Stimulated activated CD8-positive, alpha-beta memory T cell treated with anti-CD3 and anti-CD28 coated beads, Interleukin-15, amount 100 ng/mL, for 4 hours (primary cell): ENCODE results near the gene NUDT14.
A peak's percentile ranks its signal among the peaks of the same experiment; 100 is the strongest.

ENCODE experiments used
- DNase-seq, 2 donors: peaks; one replicate each; pipeline ENCODE4 v3.0.0-alpha.2; 2020; ENCODE audit warnings: low read depth in 2 of 2

NUDT14 gene

DNA sequence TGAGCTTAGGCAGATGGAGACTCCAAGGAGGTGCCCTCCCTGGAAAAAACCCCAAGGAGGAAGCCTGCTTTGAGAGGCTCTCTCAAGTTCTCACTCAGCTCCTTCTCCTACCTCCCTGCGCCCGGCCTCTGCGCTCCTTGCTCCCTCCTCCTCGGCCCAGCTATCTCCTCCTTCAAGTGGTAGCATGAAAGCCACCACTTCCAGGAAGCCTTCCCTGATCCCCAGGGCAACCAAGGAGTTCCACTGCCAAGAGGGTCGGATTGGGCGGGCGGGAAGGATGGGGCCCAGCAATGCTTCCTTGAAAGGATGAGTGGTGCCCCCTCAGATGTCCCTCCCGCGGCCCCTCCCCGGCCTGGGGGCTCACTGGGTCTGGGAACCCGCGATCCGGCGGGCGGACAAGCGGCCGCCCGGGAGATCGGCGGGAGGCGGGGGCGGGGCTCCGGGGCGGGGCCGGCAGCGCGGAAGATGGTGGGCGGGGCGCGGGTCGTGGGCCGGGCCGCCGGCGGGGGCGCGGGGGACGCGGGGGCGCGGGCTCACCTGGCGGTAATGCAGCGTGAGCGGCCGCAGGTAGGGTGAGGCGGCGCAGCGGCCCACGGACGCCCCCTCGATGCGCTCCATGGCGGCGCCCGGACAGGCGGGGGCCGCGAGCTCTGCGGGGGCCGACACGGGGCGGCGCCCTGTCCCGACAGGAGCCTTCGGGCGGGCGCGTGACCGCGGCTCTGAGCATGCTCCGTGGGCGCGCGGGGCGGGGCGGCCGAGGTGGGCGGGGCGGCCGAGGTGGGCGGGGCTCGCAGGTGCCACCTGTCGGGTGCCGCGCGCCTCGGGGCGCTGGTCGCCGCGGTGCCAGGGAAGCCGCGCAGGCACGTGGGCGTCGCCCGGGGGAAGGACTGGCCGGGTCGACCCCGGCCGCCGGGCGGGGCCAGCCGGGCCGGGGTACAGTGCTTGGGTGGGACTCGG, at the start of gene NUDT14:
NUDT14 (minus strand) TSS at position 721 of the 957 bp plus-strand sequence; CDS start at position 618, 103 bp downstream.
- peak; percentile 56 to 74 for DNase-seq

DNA sequence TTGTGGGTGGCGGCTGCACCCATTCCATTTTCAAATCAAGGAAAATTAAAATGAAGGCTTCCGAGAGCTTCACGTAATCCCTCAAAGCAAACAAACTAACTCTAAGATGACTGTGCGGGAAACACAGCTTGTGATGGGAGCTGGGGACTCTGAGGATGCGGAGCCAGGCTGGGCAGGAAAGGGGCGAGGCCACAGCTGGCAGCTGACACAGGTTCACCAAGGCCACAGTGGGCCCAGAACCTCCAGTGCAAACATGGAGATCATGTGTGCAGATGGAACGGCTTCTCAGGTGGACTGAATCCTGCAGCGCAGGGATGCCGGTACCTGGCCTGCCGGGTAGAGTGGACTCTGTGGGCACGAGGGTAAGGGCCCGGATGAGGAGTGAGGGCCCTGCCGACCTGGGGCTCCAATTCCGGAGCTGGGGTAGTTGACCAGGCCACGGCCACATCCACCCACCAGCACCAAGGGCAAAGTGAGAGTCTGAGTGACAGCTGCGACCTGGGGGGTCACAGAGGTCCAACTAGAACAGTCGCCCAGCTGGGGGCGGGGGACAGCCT, 48.1 kb upstream of the NUDT14 start:
- DNase-seq, result no peak

GRCh38 chr14:105228562-105228961, 47.5 kb upstream of the NUDT14 start:
- DNase-seq, result no peak

DNA sequence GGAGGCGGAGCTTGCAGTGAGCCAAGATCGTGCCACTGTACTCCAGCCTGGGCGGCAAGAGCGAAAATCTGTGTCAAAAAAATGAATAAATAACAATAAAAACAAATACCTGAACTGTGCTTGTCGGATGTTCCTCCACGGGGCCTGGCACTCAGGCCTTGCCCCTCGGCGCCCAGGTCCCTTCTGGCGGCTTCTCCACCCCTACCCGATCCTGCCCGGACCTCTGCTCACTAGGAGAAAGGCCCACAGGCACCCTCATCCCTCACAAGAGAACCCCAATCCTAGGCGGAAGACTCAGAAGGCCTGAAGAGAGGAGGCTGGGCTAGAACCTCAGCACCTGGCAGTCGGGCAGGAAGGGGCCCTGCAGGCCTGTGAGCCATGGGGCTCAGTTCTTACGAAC, 46.2 kb upstream of the NUDT14 start:
- DNase-seq, result no peak

DNA sequence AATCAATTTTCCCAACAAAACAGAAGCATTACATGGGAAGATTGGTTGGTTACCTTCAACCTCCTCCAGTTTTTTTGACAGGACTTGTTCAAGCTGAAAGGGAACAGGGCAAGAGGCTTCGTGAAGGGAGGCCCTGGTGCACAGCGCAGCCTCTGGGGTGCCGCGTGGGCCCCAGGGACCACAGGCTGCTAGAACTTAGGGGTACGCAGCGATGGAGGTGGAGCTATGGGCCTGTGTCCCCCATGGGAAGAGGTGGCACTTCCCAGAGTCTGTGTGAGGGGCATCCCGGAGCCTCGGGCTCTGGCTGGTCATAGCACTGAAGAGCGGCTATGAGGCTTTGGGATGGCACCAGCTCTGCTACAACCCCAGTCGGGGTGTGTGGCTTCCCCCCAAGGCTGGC, 45.1 kb upstream of the NUDT14 start:
- DNase-seq, result no peak

- no peak for DNase-seq
Measured at GRCh38 chr14:105224845-105225570, 43.9 kb upstream of the NUDT14 start.

DNA sequence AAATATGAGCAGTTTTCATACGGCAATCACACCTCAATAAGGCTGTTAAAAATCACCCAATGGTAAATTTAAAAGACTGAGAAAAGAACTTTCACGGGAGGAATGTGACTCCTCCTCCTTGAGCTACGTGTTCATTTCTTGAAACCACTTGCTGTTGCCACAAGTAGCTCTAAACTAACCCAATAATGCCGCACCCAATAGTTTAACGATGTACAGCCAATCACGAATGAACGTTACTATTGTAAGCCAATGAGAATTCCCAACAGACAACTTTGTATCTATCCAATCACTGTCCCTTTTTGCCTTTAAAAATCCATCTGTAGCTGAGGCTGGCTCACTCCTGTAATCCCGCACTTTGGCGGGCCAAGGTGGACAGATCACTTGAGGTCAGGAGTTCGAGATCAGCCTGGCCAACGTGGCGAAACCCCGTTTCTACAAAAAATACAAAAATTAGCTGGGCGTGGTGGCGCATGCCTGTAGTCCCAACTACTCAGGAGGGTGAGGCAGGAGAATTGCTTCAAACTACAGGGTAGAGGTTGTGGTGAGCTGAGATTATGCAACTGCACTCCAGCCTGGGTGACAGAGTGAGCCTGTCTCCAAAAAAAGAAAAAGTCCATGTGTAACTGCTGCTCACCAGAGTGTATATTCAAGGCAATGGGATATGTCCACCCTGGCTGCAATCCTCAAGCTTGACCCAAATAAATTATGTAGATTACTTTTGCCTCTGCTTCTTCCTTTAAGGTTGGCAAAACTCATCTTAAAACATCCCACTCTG, 42.8 kb upstream of the NUDT14 start:
- DNase-seq, result no peak

GRCh38 chr14:105223260-105223659, 42.1 kb upstream of the NUDT14 start:
- DNase-seq, result no peak

- no peak for DNase-seq
Measured at GRCh38 chr14:105221598-105222178, 40.6 kb upstream of the NUDT14 start.

- no peak for DNase-seq
Measured at GRCh38 chr14:105220699-105221597, 39.8 kb upstream of the NUDT14 start.

GRCh38 chr14:105219753-105220152, 38.6 kb upstream of the NUDT14 start:
- DNase-seq, result no peak

DNA sequence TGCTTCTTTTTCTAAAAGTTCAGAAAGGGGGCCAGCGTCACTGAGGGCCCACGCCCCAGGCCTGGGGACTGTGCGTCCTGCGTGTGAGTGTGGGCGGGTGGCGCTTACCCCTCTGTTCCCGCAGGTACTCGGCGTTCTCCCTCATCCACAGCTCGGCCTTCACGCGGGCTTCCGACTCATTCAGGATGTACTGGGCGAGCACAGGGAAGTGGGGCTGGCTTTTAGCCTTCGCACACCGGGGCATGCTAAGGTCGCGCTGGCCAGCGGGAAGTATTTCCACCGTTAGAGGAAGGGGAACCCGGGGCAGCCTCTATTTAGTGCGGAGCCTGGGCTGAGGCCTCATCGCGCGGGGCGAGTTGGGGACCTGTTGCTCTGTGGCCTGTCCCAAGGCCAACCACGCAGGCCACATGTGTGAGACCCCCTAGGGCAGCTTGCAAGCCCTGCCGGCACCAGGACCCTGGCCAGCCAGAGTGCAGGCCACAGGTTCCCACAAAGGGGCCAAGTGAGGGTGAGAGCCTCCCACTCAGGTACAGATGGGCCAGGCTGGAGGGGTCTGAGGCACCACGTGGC, 38.0 kb upstream of the NUDT14 start:
- DNase-seq, result no peak

DNA sequence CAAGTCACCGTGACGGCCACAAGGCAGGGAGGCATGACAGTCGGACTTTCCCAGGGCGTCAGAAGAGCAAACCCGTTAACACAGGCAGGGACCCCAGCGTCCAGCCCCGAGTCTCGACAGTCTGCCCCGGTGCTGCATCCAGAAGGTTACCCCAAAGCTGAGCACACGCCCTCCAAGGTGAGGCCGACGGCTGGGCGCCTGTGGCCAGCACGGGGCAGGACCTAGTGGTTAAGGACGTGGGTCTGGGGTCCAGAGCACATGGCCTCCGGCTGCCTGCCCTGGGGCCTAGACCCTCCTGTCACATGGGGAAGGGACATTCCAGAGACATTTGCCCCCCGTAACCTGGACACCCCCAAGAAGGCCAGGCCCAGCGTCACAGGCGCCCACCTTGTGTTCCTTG, 37.5 kb upstream of the NUDT14 start:
- DNase-seq, result no peak

GRCh38 chr14:105217774-105218173, 36.7 kb upstream of the NUDT14 start:
- DNase-seq, result no peak

DNA sequence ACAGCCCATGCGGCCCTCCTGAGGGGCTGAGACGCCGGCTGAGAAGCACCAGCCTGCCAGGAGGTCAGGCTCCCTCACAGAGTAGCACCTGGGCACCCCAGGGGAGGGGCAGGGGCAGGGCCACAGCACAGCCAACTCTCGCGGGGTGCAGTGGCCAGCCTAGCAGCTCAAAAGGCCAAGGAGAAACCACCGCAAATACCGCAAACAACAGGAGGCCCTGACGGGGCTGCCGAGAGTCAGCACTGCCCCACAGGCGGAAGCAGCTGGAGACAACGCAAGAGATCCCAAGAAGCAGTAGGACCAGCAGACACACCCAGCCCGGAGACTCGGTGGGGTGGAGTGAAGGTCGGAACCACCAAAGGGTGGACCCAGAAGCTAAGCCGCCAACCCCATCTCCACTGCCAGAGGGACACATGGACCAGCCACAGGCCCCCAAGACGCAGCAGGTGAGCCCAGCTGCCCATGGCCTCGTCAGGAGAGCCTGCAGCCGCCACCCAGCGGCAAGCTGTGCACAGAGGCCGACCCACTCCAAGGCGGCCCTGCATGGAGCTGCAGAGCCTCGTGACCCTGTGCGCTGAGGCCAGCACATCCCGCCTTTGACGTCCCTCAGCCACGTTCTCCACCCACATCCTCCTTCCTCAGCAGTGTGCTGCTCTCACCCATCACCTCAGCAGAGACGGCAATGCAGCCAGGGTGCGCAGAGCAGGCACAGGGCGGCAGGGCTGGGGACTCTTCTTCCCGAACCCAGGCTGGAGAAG, 35.6 kb upstream of the NUDT14 start:
- DNase-seq, result no peak

- DNase-seq, result no peak
Measured at GRCh38 chr14:105215602-105216001, 34.5 kb upstream of the NUDT14 start.

DNA sequence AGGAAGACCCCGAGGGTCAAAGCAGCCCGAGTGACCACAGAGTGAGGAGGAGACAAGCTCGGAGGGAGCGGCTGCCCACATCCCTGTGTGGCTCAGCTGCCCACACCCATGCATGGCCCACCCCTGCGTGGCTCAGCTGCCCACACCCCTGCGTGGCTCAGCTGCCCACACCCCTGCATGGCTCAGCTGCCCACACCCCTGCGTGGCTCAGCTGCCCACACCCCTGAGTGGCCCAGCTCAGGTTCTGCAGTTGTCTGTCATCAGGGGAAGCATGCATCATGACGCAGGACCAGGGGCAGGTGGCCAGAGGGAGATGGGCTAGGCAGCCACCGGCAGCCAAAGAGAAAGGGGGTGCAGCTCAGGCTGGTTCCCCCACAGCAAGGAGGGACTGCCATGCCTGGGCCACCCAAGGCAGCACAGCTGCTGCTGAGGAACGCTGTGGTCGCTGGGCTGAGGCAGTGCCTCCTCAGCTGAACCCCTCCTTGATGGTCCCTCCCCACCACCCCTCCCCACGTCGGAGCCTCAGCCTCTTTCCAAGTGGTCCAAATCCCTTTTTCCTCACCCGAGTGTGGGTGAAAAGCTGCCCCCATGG, 33.3 kb upstream of the NUDT14 start:
- no peak for DNase-seq

GRCh38 chr14:105213361-105213760, 32.2 kb upstream of the NUDT14 start:
- DNase-seq, result no peak
